ENCODE results near the gene MERTK.

MERTK gene

GRCh38 chr2:111995148-111995547, 96.7 kb downstream of the MERTK start:
- no peak overlapping the region for H3K4me3 ChIP-seq (ENCODE audit: low read depth, low read length)
- TF ChIP-seq CTCF (IDR thresholded peaks at IDR 0.05; ENCODE audit: borderline replicate concordance, insufficient read depth, low read depth, low read length): no peak

- H3K4me3 ChIP-seq (ENCODE audit: low read depth, low read length): no peak overlapping the region
- TF ChIP-seq CTCF (IDR thresholded peaks at IDR 0.05; ENCODE audit: borderline replicate concordance, insufficient read depth, low read depth, low read length): no peak
Measured at GRCh38 chr2:111999809-112000208, 101.4 kb downstream of the MERTK start.

- H3K4me3 ChIP-seq (ENCODE audit: low read depth, low read length): no peak overlapping the region
- TF ChIP-seq CTCF (IDR thresholded peaks at IDR 0.05; ENCODE audit: borderline replicate concordance, insufficient read depth, low read depth, low read length): no peak
Measured at GRCh38 chr2:112000399-112001135, 102.2 kb downstream of the MERTK start.

- no peak for TF ChIP-seq CTCF (IDR thresholded peaks at IDR 0.05; ENCODE audit: borderline replicate concordance, insufficient read depth, low read depth, low read length)
- H3K4me3 ChIP-seq (ENCODE audit: low read depth, low read length): no peak overlapping the region
Measured at GRCh38 chr2:112001136-112001715, 102.8 kb downstream of the MERTK start.

GRCh38 chr2:112001942-112002341, 103.5 kb downstream of the MERTK start:
- no peak overlapping the region for H3K4me3 ChIP-seq (ENCODE audit: low read depth, low read length)
- TF ChIP-seq CTCF (IDR thresholded peaks at IDR 0.05; ENCODE audit: borderline replicate concordance, insufficient read depth, low read depth, low read length): no peak

- no peak overlapping the region for H3K4me3 ChIP-seq (ENCODE audit: low read depth, low read length)
- no peak for TF ChIP-seq CTCF (IDR thresholded peaks at IDR 0.05; ENCODE audit: borderline replicate concordance, insufficient read depth, low read depth, low read length)
Measured at GRCh38 chr2:112003576-112004252, 105.3 kb downstream of the MERTK start.

Measured in GM12875 (cell line).